Natural killer cell (primary cell): ENCODE results near the gene MICAL2. TPM values are rescaled to one million over a fixed set of nuclear protein-coding genes. Genes with fewer than 3 reads are reported as not detected.

Experiments
- ATAC-seq, 3 donors: fragments of 150-1000 bp in 2 of 3; fragments of 200-7000 bp in 1 of 3; cut with Tn5 transposase; 1 replicate in 1 of 3; 2 replicates in 2 of 3; pipeline ENCODE4 v1.10.0; 2021; ENCODE audit warnings: mild to moderate bottlenecking in 2 of 3, moderate library complexity in 2 of 3
- DNase-seq, 2 donors: peaks; one replicate each; pipeline versions ENCODE4 v3.0.0 to v3.0.0-alpha.2; 2013 to 2021; ENCODE audit warnings: mixed read lengths in 1 of 2
- H3K27ac ChIP-seq: one replicate; pipeline ENCODE4 v1.5.1; 2013; ENCODE audit warnings: mild to moderate bottlenecking, low read length
- H3K27me3 ChIP-seq: one replicate; pipeline ENCODE4 v1.6.1; 2013; ENCODE audit warnings: low read length; ENCODE audit not compliant: control insufficient read depth, insufficient read depth
- H3K36me3 ChIP-seq: one replicate; pipeline ENCODE4 v1.6.1; 2013; ENCODE audit warnings: low read length; ENCODE audit not compliant: control insufficient read depth, insufficient read depth
- H3K4me1 ChIP-seq: one replicate; pipeline ENCODE4 v1.6.1; 2013; ENCODE audit warnings: low read length; ENCODE audit not compliant: control insufficient read depth, insufficient read depth
- H3K4me3 ChIP-seq: one replicate; pipeline ENCODE4 v1.5.1; 2013; ENCODE audit warnings: low read length
- H3K9me3 ChIP-seq: one replicate; pipeline ENCODE4 v1.6.1; 2013; ENCODE audit warnings: low read length; ENCODE audit not compliant: control insufficient read depth, insufficient read depth
- H3K27ac Mint-ChIP-seq, 2 donors: one replicate each; pipeline ENCODE4 v1.8.0; 2022; ENCODE audit warnings: mild to moderate bottlenecking in 2 of 2, mixed read lengths in 2 of 2, moderate library complexity in 1 of 2
- H3K27me3 Mint-ChIP-seq, 2 donors: one replicate each; pipeline ENCODE4 v1.8.0; 2022; ENCODE audit warnings: low read depth in 2 of 2, mixed read lengths in 2 of 2
- H3K36me3 Mint-ChIP-seq: one replicate; pipeline ENCODE4 v1.8.0; 2022; ENCODE audit warnings: mixed read lengths
- H3K4me1 Mint-ChIP-seq, 2 donors: one replicate each; pipeline ENCODE4 v1.8.0; 2022; ENCODE audit warnings: mixed read lengths in 2 of 2
- H3K4me3 Mint-ChIP-seq: one replicate; pipeline ENCODE4 v1.8.0; 2022; ENCODE audit warnings: mild to moderate bottlenecking, moderate library complexity, mixed read lengths
- H3K9me3 Mint-ChIP-seq, 2 donors: one replicate each; pipeline ENCODE4 v1.8.0; 2022; ENCODE audit warnings: mixed read lengths in 2 of 2
- WGBS: methylation state at CpG from one replicate; pipeline ENCODE4 v1.1.7; 2013; ENCODE audit warnings: missing lambda C conversion rate; ENCODE audit not compliant: insufficient coverage; 5-methylcytosine and 5-hydroxymethylcytosine counted together
- intact Hi-C: fragments of 100-400 bp; cut with micrococcal nuclease; formaldehyde crosslinking; loops from one replicate; pipeline ENCODE4 v1.14.2; 2022
- total RNA-seq, 4 donors: library from RNA; stranded (reverse); fragments of 120-200 nt in 1 of 4; gene quantifications; one replicate each; pipeline versions ENCODE4 v1.2.3 to v1.2.4, GENCODE V29; 2013 to 2022
- TF ChIP-seq, protein P1 (sequence below): fragments of 200-600 bp; IDR thresholded peaks from one replicate; pipeline ENCODE4 v1.8.0; 2022; ENCODE audit warnings: antibody characterized with exemption

MICAL2 gene
- total RNA-seq, 3 donors from 2014 or later (not counting 1 experiment from before 2014, with no cell fraction given), result 54.6 to 68.6 (median 57.4) TPM

DNA sequence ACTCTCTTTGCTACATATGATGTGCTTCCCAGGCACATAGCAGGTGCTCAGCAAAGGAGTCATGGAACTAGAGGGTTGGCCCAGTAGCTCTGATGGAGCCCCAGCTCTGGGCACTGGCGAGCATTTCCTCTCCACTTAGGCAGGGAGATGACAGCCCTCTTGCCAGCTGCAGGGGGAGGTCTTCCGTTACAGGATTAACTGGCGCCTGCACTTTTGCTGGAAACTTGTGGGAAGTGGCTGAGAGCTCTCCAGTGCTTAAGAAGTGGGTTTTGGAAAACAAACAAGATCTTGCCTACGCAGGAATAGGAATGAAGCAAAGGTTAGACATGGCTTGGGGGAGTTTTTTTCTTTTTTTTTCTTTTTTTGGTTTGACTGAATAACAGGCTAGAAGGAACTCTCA, 75.5 kb downstream of the MICAL2 start:
- no peaks in the 10 kb centered on the region for H3K9me3 ChIP-seq
- no peak overlapping the region for H3K27ac ChIP-seq
- peaks cover 3% of the 10 kb centered on the region for H3K36me3 ChIP-seq
- no peak overlapping the region for H3K4me3 ChIP-seq
- DNase-seq, result no peak
- H3K4me1 Mint-ChIP-seq, result peaks cover 0 to 5% of the 10 kb centered on the region in 2 donors
- H3K4me3 Mint-ChIP-seq, result no peak overlapping the region
- intact Hi-C loops, result no loop called here
- H3K4me1 ChIP-seq, result no peaks in the 10 kb centered on the region
- 86% methylated on average over 4 of the region's 4 CpGs for WGBS
- no peak overlapping the region for H3K27ac Mint-ChIP-seq
- no peak for ATAC-seq
- H3K36me3 Mint-ChIP-seq, result no peaks in the 10 kb centered on the region
- no peaks in the 10 kb centered on the region for H3K9me3 Mint-ChIP-seq
- H3K27me3 Mint-ChIP-seq, result peaks cover 0 to 2% of the 10 kb centered on the region in 2 donors
- TF ChIP-seq, protein P1, sequence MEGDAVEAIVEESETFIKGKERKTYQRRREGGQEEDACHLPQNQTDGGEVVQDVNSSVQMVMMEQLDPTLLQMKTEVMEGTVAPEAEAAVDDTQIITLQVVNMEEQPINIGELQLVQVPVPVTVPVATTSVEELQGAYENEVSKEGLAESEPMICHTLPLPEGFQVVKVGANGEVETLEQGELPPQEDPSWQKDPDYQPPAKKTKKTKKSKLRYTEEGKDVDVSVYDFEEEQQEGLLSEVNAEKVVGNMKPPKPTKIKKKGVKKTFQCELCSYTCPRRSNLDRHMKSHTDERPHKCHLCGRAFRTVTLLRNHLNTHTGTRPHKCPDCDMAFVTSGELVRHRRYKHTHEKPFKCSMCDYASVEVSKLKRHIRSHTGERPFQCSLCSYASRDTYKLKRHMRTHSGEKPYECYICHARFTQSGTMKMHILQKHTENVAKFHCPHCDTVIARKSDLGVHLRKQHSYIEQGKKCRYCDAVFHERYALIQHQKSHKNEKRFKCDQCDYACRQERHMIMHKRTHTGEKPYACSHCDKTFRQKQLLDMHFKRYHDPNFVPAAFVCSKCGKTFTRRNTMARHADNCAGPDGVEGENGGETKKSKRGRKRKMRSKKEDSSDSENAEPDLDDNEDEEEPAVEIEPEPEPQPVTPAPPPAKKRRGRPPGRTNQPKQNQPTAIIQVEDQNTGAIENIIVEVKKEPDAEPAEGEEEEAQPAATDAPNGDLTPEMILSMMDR, result no peak
- no peaks in the 10 kb centered on the region for H3K27me3 ChIP-seq

DNA sequence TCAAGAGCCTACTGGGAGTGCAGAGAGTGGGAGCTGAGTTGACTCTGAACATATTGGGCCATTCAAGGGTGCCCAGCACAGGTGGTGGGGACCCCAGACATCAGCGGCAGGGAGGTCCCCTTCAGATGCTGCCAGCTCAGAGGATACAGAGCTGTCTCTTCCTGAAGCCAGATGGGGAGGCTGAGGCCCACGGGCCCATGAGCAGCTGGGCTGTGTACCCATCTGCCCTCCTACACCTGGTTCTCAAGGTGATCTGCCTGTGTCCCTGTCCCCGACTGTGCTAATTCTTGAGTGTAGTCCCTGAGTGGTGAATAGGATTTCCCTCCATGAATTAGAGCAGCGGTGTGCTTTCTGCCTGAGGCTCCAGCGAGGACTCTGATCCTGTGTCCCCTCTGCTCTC, 76.3 kb downstream of the MICAL2 start:
- no peak overlapping the region for H3K27ac ChIP-seq
- DNase-seq, result no peak
- TF ChIP-seq, protein P1, result no peak
- peaks cover 0 to 2% of the 10 kb centered on the region in 2 donors for H3K27me3 Mint-ChIP-seq
- no peaks in the 10 kb centered on the region for H3K36me3 Mint-ChIP-seq
- no peak overlapping the region for H3K4me3 ChIP-seq
- H3K9me3 ChIP-seq, result no peaks in the 10 kb centered on the region
- peaks cover 0 to 5% of the 10 kb centered on the region in 2 donors for H3K4me1 Mint-ChIP-seq
- no peak overlapping the region for H3K27ac Mint-ChIP-seq
- H3K9me3 Mint-ChIP-seq, result no peaks in the 10 kb centered on the region
- 96% methylated on average over 5 of the region's 5 CpGs for whole genome bisulfite sequencing
- H3K36me3 ChIP-seq, result peaks cover 3% of the 10 kb centered on the region
- H3K4me3 Mint-ChIP-seq, result no peak overlapping the region
- H3K27me3 ChIP-seq, result no peaks in the 10 kb centered on the region
- ATAC-seq, result no peak
- intact Hi-C loops, result no loop called here
- H3K4me1 ChIP-seq, result no peaks in the 10 kb centered on the region

DNA sequence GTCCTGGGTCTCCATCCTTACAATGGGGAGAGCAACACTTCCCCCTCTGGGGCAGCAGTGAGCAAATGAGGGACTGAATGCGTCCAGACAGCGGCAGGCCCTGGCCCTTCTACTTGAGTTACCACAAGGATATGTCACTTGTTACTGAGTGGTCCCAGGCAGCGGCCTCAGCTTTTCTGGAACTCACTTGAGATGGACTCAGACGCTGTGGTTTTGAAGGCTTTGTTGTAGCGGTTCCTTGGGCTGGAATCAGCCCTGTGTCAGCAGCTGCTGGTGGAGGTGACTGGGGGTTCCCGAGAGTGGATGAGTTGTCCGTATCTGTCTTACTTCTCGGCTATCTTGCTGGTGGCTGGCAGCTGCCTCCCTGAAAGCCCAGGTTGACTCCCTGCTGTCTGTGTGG, 77.0 kb downstream of the MICAL2 start:
- ATAC-seq (no peak), DNase-seq (no peak)
- WGBS, result 91% methylated on average over 8 of the region's 8 CpGs
- no peak overlapping the region for H3K4me3 Mint-ChIP-seq
- H3K9me3 Mint-ChIP-seq, result no peaks in the 10 kb centered on the region
- TF ChIP-seq, protein P1, result no peak
- Histone ChIP-seq H3K27me3 (no peaks in the 10 kb centered on the region), H3K4me1 (no peaks in the 10 kb centered on the region), H3K27ac (no peak overlapping the region), H3K9me3 (no peaks in the 10 kb centered on the region), H3K36me3 (peaks cover 3% of the 10 kb centered on the region), H3K4me3 (no peak overlapping the region)
- peaks cover 0 to 2% of the 10 kb centered on the region in 2 donors for H3K27me3 Mint-ChIP-seq
- no peak overlapping the region for H3K27ac Mint-ChIP-seq
- no peaks in the 10 kb centered on the region for H3K36me3 Mint-ChIP-seq
- peaks cover 0 to 5% of the 10 kb centered on the region in 2 donors for H3K4me1 Mint-ChIP-seq
- intact Hi-C loops, result no loop called here

DNA sequence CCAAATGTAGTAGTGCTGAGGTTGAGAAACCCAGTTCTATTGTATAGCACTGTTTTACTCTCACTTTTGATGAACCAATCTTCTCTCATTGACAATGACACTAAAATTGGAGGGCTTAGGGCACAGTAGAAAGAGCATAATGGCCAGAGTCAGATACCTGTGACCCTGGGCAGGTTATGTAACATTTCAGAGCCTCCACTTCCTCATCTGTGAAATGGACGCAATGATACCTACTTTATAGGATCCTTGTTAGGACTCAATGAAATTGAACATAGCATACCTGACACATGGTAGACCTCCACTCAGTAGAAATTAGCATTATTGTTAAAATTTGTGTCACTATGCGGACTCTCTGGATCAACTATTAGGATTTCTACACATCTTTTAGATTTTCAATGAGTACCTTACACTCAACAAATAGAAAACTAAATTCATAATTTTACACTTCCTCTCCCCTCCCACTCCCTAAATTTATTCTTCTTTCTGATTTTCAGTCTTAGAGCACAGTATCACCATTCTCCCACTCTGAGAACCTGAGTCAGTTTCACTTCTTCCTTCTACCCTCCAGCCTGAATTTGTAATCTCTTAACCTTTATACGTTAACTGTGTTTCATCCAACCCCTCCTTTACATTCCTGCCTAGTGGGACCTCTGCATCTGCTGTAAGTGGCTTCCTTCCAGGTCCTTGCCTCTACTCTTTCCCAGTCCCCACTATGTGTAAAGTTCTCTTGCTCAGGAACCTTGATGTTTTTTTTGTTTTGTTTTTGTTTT, 78.3 kb downstream of the MICAL2 start:
- H3K27ac ChIP-seq, result no peak overlapping the region
- Mint-ChIP-seq H3K36me3 (no peaks in the 10 kb centered on the region), H3K27ac (no peak overlapping the region), H3K4me3 (no peak overlapping the region), H3K27me3 (peaks cover 0 to 2% of the 10 kb centered on the region in 2 donors), H3K9me3 (no peaks in the 10 kb centered on the region), H3K4me1 (peaks cover 3 to 11% of the 10 kb centered on the region in 2 donors)
- peaks cover 3% of the 10 kb centered on the region for H3K36me3 ChIP-seq
- intact Hi-C loops, result no loop called here
- DNase-seq (no peak), ATAC-seq (no peak)
- no peaks in the 10 kb centered on the region for H3K9me3 ChIP-seq
- WGBS, result 87% methylated on average over 3 of the region's 3 CpGs
- TF ChIP-seq, protein P1, result no peak
- no peaks in the 10 kb centered on the region for H3K27me3 ChIP-seq
- H3K4me1 ChIP-seq, result no peaks in the 10 kb centered on the region
- H3K4me3 ChIP-seq, result no peak overlapping the region
